GM18502 (cell line): Measurements from ENCODE around the gene TCF4.

Experiments used
- ATAC-seq: cut with Tn5 transposase; IDR thresholded peaks from one replicate; pipeline ENCODE4 v1.9.1; 2021; ENCODE audit warnings: mild to moderate bottlenecking; ENCODE audit not compliant: unreplicated experiment, poor library complexity

TCF4 gene

DNA sequence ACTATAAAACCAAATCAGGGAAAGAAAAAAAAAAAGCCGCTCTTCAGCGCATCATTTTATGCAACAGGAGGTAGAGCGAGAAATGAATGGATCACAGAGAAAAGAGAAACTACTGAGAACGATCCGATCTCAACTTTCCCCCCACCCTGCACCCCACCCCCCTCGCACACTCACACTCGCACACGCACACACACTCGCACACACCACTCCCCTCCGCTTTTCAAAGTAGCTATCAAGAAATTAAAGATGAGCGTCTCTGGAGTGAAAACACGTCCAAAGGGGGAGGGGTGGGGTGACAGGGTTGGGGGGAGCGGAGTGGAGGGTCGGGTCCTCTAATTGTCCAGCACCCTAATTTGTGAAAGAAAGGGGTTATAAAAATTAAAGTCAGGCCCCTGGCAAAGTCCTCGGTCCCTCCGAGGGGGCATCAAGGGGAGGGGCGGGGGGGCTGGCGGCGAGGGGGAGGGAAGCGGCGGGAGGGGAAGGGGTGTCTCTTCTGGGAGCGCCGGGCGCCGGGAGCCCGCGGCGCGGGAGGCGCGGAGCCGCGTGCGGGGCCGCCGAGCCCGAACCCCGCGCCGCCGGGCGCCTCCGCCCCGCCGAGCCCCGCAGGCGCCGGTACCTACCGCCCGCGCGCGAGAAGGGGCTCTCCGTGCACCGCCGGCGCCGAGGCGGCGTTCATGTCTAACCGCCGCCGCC, 428 bp downstream of the TCF4 start:
- ATAC-seq: peak; percentile 27

DNA sequence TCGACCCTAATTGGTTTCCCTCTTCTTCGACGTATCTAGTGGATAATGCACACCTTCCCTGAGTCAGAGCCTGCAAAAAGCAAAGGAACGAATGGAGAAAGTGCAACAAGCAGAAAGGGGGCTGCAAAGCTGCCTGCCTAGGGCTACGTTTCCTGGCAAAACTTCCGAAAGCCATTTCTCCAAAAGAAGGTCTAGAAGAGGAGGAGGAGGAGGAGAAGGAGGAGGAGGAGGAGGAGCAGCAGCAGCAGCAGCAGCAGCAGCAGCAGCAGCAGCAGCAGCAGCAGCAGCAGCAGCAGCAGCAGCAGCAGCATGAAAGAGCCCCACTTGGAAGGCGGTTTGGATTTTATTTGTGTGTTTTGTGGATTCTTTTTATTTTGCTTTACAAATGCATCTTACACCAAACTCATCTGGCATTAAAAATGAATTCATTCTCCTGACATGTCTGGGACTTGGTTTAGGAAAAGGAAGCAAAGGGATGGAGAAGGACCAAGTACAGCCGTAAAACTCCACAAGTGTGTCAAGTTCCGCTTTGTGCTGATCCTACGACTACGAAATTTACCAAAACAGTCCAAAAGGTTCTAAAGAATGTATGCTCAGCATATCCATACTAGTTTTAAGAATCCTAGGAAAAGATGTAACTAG, 2.0 kb downstream of the TCF4 start:
- no peak for ATAC-seq

DNA sequence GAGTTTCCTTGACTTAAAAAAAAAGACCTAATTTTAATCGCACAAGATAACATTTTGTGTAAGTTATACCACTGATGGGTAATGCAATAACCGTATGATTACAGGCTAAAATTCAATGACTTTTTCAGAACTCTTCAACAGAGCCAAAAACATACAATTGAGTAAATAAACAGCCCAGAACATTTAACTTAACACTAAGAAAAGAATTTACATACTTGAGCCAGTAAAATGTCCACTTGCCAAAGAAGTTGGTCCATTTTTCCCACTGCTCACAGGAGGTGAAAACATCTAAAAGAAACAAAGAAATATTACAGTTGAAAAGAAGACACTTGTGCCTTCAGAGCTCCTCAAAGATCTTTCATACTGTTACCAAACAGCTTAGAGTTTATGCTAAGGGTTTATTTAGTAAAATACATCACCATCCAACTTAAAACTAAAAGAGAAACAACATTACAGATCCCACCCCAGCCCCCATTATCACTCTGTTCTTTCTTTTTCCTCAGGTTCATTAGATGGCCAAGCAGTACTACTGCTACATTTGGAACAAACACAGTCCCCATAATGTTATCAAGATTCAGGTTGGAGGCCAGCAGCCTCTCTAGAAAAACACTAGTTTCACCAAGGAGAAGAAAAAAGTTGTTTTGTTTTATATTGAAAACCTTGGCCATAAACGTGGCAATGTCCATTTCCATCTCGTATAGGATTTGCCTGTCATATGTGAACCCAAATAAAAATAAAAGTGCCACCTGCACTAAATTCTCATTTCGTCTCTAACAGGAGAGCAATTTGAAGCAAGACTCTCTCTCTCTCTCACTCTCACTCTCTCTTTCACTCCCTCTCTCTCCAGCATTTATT, 2.7 kb downstream of the TCF4 start:
- ATAC-seq: no peak

DNA sequence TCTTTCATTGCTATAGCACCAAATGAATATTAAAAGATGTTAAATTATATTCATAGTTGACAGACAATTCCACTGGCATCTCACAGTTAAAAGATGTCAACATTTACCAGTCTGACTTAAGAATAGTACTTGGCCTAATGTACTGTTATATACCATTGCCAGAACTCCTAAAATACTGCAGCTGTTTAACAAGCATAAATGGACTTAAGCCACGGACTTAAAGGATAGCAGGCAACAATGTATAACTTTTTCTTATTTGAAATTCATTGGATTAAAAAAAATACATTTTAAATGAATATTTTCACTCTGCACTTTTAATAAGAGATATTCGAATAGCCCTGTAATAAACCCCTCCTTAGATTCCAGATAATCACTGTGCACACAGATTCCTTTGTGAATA, 3.8 kb downstream of the TCF4 start:
- ATAC-seq: no peak

DNA sequence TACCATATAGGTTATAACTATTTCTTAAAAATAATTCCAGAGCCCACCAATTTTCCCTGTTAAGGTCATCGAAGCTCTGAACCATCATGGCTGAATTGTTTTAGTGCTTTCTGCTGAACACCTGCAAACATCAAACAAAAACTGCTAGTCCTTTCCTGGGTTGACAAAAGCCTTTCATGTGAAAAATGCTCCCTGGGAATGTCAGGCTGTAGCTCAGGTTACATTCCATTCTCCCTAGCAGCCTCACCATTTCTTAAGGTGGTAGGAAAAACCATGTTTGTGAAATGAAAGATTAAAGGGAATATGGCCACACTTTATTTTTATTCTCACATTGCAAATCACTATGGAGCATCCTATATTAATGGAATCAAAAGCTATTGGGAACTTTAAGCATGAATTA, 5.7 kb downstream of the TCF4 start:
- no peak for ATAC-seq

DNA sequence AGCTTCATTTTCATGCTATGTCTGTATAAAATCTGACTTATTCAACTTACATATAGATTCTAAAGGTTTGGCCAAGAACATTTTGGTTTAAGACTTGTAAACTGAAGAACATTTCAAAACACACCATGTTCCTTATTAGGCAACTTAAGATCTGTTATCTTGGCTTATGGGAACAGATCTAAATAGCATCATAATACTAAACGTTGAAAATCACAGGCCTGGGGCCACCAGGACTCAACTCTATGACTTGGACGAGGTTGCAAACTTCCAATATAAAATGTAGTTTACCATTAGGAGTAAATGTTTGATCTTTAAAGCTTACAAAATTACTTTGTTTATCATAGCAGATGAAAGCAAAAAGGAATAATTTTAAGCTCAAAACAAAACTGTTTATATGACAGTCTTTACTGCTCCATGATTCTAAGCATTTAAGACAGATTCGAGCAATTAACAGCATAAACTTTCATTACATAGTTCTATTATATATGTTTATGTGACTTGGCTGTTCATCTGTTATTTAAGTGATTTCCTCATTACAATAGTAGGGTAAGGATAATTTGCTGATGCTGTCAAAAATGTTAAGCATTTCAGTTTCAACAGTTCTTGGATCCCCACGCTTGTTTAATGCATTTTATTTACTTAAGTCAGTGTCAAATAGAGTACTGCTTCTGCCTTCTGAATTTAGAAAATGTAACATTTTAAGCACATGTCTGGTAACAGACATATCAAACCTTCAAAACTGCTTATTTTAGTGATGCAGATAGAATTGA, 8.3 kb downstream of the TCF4 start:
- ATAC-seq: no peak

DNA sequence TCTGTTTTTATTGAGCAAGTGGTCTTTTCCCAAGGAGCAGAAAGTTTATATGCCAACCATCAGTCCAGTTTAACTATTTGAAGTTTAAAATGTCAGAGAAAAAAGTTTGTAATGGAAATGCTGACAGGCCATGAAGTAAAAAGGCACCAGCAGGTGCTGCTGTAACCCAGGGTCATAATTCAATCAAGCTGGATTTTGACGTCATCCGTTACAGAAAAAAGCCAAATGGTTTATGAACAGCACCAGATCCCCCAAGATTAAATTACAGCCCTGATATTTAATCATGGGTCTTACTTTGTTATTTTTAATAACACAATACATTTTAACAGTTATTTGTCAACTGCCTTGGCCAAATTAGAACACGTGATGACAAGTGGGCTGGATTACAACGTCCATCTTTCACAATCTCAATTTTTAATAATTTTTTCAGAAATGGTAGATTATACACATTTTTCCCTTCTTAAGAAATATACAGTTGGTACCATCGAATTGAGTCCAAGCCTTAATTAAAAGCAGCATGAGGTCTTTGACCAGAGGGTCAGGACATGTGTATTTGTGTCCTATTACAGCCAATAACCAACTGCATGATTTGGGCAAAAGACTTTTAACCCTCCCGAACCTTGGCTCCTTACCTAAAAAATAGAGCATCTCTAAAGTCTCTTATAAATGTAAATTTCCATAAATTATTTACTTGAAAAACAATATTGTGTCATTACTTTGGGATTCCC, 10.0 kb downstream of the TCF4 start:
- no peak for ATAC-seq

DNA sequence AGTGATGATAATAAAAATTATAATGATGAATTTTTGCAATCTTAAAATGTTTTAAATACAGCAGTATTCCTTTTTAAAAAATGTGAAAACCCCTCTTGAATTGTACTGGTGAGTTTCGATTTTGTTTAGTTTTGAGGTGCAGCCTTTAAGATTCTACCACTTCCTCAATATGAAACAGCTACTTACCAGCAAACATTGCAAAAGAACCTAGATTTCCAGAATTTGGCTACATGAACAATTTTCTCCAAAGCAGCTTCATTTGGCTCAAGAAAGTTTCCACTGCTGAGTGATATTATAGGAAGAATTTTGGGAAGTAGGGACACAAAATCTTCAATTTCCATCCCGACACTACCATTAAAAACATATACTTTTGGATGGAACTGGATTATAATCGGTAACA, 12.0 kb downstream of the TCF4 start:
- ATAC-seq: no peak

DNA sequence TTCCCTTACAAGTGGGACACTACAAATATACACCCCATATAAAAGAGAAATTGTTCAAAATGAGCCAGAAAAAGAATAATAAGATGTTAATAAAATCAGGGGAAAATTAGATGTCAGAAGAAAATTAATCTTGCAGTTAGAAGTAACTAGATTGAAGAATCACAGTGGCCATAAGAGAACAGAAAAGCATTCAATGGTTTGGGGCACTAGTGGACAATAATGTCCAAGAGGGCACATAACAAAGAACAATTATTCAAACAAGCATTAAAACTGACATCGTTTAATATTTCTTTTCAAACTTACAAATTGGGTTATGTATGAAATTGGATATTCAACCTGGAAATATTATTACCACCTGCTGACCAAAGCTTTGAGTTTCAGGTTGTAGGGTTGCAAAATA, 12.9 kb downstream of the TCF4 start:
- ATAC-seq: no peak

DNA sequence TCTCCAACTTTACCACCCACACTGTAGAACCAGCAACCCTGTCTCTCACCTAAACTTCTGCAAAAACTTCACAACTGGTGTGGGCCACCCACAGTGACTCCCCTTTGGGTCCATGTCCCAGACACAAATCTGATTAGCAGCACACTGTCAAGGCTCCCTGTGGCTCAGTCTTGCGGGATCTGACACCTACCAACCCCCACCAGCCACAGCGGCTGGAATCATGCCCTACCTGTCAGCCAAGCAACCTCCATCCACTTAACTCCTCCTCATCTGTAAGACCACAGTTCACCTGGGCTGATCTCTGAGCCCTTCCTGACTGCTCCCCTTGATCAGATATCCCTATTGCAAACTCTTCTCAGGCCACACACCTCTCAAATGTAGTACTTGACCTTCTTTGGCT, 14.6 kb downstream of the TCF4 start:
- ATAC-seq: no peak

DNA sequence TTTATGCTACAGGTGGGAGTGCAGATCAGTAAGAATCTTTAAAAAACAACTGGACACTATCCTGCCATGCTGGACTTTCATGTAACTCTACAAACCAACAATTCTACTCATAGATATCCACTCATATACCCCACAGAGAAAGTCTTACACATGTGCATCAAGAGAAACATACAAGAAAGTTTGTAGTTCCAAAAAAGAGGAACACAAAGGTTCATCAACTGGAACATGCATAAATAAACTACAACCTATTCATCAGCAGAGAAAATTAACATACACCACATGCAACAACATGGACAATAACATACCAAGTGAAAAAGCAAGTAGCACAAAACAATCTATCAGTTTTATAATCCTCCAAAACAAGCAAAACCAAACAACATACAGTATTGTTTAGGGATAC, 17.0 kb downstream of the TCF4 start:
- no peak for ATAC-seq

DNA sequence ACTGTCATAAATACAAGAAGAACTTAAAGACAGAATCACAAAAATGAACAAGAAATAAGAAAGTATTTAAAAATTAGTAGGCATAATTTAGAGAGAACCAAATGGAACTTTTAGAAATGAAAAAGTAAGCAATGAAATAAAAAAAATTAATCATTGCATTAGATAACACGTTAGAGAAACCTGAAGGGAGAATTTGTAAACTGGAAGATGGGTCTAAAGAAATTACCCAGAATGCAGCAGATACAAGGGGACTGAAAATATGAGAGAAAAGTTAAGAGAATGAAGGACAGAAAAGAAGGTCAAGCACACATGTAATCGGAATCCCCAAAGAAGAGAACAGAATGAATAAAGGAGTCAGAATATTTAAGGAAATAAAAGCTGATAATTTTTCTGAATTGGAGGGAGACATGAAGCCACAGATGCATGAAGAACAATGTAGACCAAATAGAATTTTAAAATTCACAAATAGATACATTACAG, 21.5 kb downstream of the TCF4 start:
- no peak for ATAC-seq

DNA sequence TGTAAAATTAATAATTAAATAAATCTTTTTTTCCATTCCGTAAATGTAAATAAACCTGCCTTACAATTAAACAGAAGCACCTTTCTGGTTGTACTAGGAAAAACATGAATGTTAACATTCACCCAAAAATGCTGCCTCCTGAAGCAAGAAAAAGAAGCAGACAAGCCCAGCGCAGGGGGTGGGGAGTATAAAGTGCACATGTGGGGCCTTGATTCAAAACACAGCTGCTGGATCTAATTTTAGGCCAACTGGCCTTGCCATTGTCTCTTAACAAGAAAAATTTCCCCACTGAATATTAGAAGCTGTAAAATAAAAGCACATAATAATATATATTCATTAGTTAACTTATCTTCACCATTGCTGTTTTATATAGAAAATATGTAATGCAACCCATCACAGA, 28.3 kb downstream of the TCF4 start:
- ATAC-seq: no peak

DNA sequence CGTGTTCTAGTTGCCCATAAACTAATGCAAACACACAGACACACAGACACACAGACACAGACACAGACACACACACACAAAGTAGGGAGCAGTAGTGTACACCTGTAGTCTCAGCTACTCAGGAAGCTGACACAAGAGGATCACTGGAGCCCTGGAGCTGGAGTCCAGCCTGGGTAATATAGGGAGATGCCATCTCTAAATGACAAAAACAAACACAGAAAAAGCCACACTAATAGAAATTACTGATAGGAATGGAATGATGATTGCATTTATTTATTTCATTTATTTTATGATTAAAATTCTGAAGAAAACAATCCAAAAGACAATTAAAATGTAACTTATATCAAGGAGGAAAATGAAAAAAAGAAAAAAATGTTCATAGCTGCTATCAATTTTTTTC, 30.8 kb downstream of the TCF4 start:
- ATAC-seq: no peak

DNA sequence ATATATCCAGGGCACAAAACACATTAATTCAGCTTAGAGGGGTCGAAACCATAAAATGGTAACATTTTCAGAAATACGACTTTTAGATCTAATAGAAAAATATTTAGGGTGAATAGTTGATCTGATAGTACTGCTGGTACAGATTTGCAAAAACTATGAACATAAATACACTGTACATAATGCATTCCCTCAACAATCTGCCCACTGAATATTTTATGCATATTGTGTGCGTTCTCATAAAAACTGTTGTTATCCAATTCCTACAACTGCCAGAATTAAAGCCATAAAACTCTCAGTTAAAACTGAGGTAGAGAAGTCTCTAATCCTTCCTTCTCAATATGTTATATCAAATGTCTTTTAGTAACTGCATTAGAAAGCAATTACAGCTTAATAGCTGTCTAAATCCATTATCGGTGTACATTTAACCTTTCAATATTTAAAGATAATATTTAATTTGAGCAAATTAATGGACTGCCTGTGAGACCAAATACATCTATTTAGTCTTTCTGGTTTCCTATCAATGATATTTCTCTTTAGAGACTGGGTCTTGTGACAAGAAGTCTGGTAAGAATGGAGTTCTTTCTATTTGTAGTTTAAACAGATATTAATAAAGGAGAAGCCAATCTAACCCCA, 32.5 kb downstream of the TCF4 start:
- ATAC-seq: no peak

DNA sequence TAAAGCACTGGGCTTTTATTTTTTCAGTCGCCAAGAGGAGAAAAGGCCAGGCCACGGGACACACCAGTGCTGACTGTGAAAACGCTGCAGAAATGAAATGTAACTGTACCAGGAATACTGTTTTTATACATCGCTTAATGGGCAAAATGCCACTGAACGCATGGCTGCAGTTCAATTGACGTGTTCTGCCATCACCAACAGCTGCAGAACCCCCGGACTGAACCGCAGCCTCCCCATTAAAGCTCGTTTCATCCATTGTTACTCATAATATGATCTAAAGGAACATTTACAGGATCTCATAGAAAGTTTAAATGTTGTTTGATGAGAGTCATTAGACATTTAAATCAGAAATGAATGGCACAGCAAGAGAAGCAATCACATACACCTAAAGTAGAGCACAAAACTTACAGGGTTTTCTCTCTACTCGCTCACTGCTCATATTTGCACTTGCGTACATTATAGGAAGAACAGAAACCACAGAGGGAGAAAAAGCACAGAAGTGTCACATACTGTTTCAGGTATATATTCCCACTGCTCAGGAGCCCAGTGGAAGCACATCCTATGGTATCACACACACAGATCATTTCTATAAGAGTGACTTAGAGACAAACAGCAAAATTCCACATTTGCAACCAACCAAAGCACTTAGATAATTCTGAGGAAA, 35.3 kb downstream of the TCF4 start:
- no peak for ATAC-seq

DNA sequence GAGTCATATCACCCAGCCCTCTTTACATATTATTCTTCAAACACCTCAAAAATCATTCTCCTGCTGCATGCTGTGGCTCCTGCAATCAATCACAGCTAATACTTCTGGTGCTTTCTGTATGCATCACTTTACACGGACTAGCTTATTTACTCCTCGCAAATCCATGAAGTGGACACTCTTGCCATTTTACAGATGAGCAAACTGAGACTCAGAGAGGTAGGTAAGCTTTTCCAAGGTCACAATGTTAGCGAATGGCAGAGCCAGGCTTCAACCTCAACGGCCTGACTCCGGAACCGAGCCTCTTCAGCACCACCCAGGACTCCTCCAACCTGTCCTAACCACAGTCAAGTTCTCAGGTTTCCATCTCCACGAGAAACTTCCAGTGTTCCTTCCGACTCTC, 36.8 kb downstream of the TCF4 start:
- no peak for ATAC-seq

DNA sequence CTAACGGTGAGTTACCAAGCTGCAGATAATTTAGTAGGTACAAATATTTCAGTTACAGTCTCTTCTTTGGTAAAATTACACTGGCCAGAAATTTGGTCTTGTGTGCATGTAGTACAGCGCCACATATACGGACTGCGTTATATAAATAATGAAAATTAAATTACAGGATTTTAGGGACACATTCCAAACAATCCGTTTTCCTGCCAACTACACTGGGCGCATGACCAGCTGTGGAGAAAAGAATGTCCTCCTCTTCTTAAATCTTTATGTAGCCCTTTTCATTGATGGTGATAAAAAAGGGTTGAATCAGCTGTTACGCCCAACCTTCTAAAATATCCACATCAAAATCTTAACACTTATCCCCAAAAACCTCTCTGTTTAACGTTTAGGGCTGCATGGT, 37.5 kb downstream of the TCF4 start:
- ATAC-seq: no peak
